Choroid plexus epithelial cell (primary cell): ENCODE measurements around the gene SLC38A9.
A peak's percentile ranks its signal among the peaks of the same experiment; 100 is the strongest.

Source experiments
- DNase-seq: peaks from one replicate; pipeline ENCODE4 v3.0.0-alpha.2; 2010; ENCODE audit warnings: low read depth
- H3K4me3 ChIP-seq: 2 replicates; pipeline ENCODE4 v1.5.1; 2011; ENCODE audit warnings: low read depth, mild to moderate bottlenecking, control low read depth, low read length, moderate library complexity
- CTCF ChIP-seq: conservative IDR thresholded peaks from 2 replicates; pipeline ENCODE4 v1.5.1; 2011; ENCODE audit warnings: low read depth, mild to moderate bottlenecking, control low read depth, inconsistent platforms, low read length, moderate library complexity

The SLC38A9 gene

GRCh38 chr5:55679556-55679955 lies 32.6 kb downstream of the SLC38A9 start:
- no peak overlapping the region for H3K4me3 ChIP-seq
- TF ChIP-seq CTCF: no peak
- DNase-seq: no peak

- peak; percentile 47 for DNase-seq
- H3K4me3 ChIP-seq: no peak overlapping the region
- TF ChIP-seq CTCF: no peak
Measured at GRCh38 chr5:55675119-55675518, 37.0 kb downstream of the SLC38A9 start.

GRCh38 chr5:55674340-55674739 lies 37.8 kb downstream of the SLC38A9 start:
- no peak overlapping the region for H3K4me3 ChIP-seq
- TF ChIP-seq CTCF: no peak
- DNase-seq: no peak

GRCh38 chr5:55672477-55672911 lies 39.6 kb downstream of the SLC38A9 start:
- DNase-seq: no peak
- TF ChIP-seq CTCF: no peak
- H3K4me3 ChIP-seq: no peak overlapping the region

GRCh38 chr5:55671975-55672374 lies 40.1 kb downstream of the SLC38A9 start:
- no peak overlapping the region for H3K4me3 ChIP-seq
- TF ChIP-seq CTCF: no peak
- DNase-seq: peak; percentile 34

GRCh38 chr5:55668356-55668755 lies 43.8 kb downstream of the SLC38A9 start:
- no peak for TF ChIP-seq CTCF
- DNase-seq: peak; percentile 89
- H3K4me3 ChIP-seq: no peak overlapping the region

- no peak for TF ChIP-seq CTCF
- H3K4me3 ChIP-seq: no peak overlapping the region
Measured at GRCh38 chr5:55667938-55668337, 44.2 kb downstream of the SLC38A9 start.

More at GRCh38 chr5:55667938-55668337, 44.2 kb downstream of the SLC38A9 start:
- DNase-seq: no peak
